Spleen (tissue), 7 donors: ENCODE results near the gene RPS6KA2.

Source experiments
- POLR2A ChIP-seq, 3 donors: fragments of 450-650 bp; IDR thresholded peaks; one replicate each; pipeline ENCODE4 v1.5.1; 2017; ENCODE audit warnings: antibody characterized with exemption in 3 of 3, mild to moderate bottlenecking in 1 of 3
- TF ChIP-seq, protein P1 (sequence below), 11 experiments: fragments of 200-600 bp in 7 of 11; fragments of 450-650 bp in 4 of 11; sonication (generic) in 4 of 11; IDR thresholded peaks in 8 of 11; conservative IDR thresholded peaks in 3 of 11; 1 replicate in 7 of 11; 2 replicates in 4 of 11; pipeline versions ENCODE4 v1.4.0 to v1.8.0; 2016 to 2021; ENCODE audit warnings: antibody characterized with exemption in 11 of 11, inconsistent platforms in 4 of 11, mild to moderate bottlenecking in 1 of 11
- donor health status: DM: no; HTN: no; CAD: no; lungs with moderate emphysema.
- donor health status: DM: no; HTN: no; CAD: no.
- donor health status: DM: no; HTN: no; CAD: no.

- no peak for TF ChIP-seq POLR2A (IDR thresholded peaks at IDR 0.05)
- TF ChIP-seq, protein P1, sequence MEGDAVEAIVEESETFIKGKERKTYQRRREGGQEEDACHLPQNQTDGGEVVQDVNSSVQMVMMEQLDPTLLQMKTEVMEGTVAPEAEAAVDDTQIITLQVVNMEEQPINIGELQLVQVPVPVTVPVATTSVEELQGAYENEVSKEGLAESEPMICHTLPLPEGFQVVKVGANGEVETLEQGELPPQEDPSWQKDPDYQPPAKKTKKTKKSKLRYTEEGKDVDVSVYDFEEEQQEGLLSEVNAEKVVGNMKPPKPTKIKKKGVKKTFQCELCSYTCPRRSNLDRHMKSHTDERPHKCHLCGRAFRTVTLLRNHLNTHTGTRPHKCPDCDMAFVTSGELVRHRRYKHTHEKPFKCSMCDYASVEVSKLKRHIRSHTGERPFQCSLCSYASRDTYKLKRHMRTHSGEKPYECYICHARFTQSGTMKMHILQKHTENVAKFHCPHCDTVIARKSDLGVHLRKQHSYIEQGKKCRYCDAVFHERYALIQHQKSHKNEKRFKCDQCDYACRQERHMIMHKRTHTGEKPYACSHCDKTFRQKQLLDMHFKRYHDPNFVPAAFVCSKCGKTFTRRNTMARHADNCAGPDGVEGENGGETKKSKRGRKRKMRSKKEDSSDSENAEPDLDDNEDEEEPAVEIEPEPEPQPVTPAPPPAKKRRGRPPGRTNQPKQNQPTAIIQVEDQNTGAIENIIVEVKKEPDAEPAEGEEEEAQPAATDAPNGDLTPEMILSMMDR (IDR thresholded peaks at IDR 0.05 in 8 of 11, conservative IDR thresholded peaks at IDR 0.05 in 3 of 11), result no peak
Observed at GRCh38 chr6:166595949-166596348, 31.1 kb downstream of the RPS6KA2 start.
